Measurements from ENCODE around the gene HGF. TPM values are rescaled to one million over a fixed set of nuclear protein-coding genes. Genes with fewer than 3 reads are reported as not detected.

The HGF gene
- total and polyA plus RNA-seq, 7 donors, result 0.46 to 27.2 (median 4.6) TPM

DNA sequence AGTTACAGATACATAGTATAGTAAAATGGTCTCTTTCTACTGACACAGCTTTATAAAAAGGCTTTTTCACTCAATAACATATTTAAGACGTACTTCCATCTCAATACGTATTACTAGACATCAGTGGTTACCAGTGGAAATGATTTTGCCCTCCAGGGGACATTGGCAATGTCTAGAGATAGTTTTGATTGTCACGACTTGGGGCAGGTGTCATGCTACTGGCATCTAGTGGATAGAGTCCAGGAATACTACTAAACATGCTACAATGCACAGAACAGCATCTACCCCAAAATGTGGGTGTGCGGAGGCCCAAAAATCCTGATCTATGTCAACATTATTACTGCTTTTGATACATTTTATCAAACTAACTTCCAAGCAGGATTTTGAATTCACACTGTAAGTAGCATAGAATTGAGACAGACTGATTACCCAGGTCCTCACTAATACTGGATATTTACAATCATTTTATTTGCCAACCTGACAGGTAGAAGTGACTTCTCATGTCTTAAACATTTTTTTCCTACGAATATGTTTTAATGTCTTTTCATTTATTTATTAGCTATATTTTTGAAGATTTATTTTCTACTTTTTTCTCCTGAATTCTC, 53.8 kb downstream of the HGF start:
- Histone ChIP-seq H3K36me3 (no peaks in the 10 kb centered on the region), H3K4me1 (peaks cover 0 to 12% (median 4%) of the 10 kb centered on the region in 4 donors), H3K27me3 (no peaks in the 10 kb centered on the region), H3K4me3 (no peak overlapping the region), H3K9me3 (no peaks in the 10 kb centered on the region), H3K27ac (no peak overlapping the region)
- intact Hi-C loops (cut with DNase I), result no loop called here
- TF ChIP-seq, protein P1, sequence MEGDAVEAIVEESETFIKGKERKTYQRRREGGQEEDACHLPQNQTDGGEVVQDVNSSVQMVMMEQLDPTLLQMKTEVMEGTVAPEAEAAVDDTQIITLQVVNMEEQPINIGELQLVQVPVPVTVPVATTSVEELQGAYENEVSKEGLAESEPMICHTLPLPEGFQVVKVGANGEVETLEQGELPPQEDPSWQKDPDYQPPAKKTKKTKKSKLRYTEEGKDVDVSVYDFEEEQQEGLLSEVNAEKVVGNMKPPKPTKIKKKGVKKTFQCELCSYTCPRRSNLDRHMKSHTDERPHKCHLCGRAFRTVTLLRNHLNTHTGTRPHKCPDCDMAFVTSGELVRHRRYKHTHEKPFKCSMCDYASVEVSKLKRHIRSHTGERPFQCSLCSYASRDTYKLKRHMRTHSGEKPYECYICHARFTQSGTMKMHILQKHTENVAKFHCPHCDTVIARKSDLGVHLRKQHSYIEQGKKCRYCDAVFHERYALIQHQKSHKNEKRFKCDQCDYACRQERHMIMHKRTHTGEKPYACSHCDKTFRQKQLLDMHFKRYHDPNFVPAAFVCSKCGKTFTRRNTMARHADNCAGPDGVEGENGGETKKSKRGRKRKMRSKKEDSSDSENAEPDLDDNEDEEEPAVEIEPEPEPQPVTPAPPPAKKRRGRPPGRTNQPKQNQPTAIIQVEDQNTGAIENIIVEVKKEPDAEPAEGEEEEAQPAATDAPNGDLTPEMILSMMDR (IDR thresholded peaks at IDR 0.05), result no peak
- TF ChIP-seq POLR2A (IDR thresholded peaks at IDR 0.05) (no peak), POLR2AphosphoS5 (IDR thresholded peaks at IDR 0.05) (no peak), EP300 (IDR thresholded peaks at IDR 0.05) (no peak)
- WGBS, 2 donors, result 61 to 82% methylated on average over 5 of the region's 5 CpGs
- no peak for DNase-seq

DNA sequence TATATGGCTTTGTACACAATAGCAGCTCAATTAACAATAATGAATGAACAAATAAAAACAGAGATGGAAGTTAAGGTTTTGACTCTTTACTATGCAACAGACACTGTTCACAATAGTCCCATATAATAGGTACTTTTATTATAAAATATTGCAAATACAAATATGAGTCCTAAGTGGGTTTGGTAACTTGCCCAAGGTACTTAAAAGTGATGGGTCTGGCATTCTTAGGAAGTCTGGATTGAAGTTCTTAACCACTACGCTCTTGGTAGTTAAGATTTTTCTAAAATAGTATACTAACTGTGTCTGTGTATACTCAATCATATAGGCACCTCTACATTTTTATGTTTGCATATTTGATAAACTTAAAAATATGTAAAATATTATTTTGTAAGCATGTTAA, 55.5 kb downstream of the HGF start:
- peaks cover 0 to 12% (median 4%) of the 10 kb centered on the region in 4 donors for H3K4me1 ChIP-seq
- intact Hi-C loops (cut with DNase I), result no loop called here
- no peak for TF ChIP-seq EP300 (IDR thresholded peaks at IDR 0.05)
- TF ChIP-seq, protein P1 (IDR thresholded peaks at IDR 0.05), result no peak
- TF ChIP-seq POLR2AphosphoS5 (IDR thresholded peaks at IDR 0.05), result no peak
- TF ChIP-seq POLR2A (IDR thresholded peaks at IDR 0.05), result no peak
- H3K9me3 ChIP-seq, result no peaks in the 10 kb centered on the region
- DNase-seq, result no peak
- no peaks in the 10 kb centered on the region for H3K36me3 ChIP-seq
- no peak overlapping the region for H3K27ac ChIP-seq
- WGBS, 2 donors, result 75 to 84% methylated on average over 1 of the region's 1 CpG
- no peaks in the 10 kb centered on the region for H3K27me3 ChIP-seq
- no peak overlapping the region for H3K4me3 ChIP-seq

DNA sequence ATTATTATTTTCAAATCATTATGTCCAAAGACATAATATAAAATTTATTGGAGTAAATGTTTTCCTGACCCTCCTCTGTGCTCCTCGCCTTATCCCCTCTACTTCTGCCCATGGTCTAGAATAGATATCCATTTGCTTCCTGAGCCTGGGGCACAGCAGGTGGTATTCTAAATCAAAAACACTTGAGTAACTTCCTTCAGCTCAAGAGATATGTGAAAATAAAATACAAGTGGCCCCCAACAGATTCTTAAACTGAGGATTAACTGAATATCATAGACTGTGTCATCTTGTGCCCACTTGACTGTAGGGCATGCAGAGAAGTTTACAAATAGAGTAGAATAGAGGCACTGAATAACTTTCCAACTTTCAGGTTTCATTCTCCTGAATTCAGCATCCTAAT, 59.1 kb downstream of the HGF start:
- no peak overlapping the region for H3K27ac ChIP-seq
- H3K9me3 ChIP-seq, result no peaks in the 10 kb centered on the region
- intact Hi-C loops (cut with DNase I), result no loop called here
- peaks cover 0 to 12% (median 4%) of the 10 kb centered on the region in 4 donors for H3K4me1 ChIP-seq
- H3K36me3 ChIP-seq, result no peaks in the 10 kb centered on the region
- no peak overlapping the region for H3K4me3 ChIP-seq
- TF ChIP-seq POLR2A (IDR thresholded peaks at IDR 0.05), result no peak
- TF ChIP-seq POLR2AphosphoS5 (IDR thresholded peaks at IDR 0.05), result no peak
- TF ChIP-seq EP300 (IDR thresholded peaks at IDR 0.05), result no peak
- TF ChIP-seq, protein P1 (IDR thresholded peaks at IDR 0.05), result no peak
- DNase-seq, result no peak
- no peaks in the 10 kb centered on the region for H3K27me3 ChIP-seq
- WGBS, 2 donors, result 88 to 90% methylated on average over 1 of the region's 1 CpG

DNA sequence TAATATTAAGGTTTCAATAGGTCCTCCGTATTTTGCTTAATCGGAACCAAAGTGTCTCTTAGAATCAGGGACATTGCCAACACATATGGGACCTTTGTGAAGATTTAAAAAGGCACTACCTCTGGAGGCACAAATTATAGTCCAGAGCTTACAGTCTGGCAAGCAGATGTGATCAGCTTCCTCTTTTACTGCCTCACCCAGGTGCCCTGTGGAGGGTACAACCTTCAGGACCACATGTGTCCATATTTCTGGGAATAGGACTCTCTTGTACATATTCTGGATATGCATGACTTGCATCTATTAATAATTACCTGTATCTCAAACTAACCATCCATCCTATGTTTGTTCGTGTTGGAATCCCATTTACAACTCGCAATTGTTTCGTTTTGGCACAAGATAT, 60.0 kb downstream of the HGF start:
- H3K4me1 ChIP-seq, result peaks cover 0 to 11% (median 3%) of the 10 kb centered on the region in 4 donors
- WGBS, 2 donors, result 86 to 92% methylated on average over 5 of the region's 5 CpGs
- no peaks in the 10 kb centered on the region for H3K36me3 ChIP-seq
- no peak overlapping the region for H3K4me3 ChIP-seq
- intact Hi-C loops (cut with DNase I), result no loop called here
- TF ChIP-seq POLR2AphosphoS5 (IDR thresholded peaks at IDR 0.05) (no peak), POLR2A (IDR thresholded peaks at IDR 0.05) (no peak), EP300 (IDR thresholded peaks at IDR 0.05) (no peak)
- TF ChIP-seq, protein P1 (IDR thresholded peaks at IDR 0.05), result no peak
- no peak overlapping the region for H3K27ac ChIP-seq
- H3K27me3 ChIP-seq, result no peaks in the 10 kb centered on the region
- no peaks in the 10 kb centered on the region for H3K9me3 ChIP-seq
- no peak for DNase-seq

DNA sequence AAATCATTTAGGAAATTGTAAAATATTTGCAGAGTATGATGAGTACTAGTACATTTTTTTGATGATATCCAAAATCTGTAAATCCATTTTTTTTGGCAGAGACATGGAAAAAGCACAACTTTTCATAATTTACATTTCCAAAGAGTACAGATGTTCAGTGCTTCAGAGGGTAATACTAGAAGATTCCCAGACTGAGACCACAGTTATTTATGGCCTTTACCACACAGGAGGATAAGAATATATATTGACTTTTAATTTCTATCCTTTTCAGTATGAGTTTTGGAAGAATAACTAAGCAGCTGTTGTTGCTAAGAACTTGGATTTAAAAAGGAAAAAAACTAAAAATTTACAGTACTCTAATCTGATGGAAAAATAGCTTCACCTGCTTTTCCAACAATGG, 61.9 kb downstream of the HGF start:
- no peak for DNase-seq
- TF ChIP-seq POLR2AphosphoS5 (IDR thresholded peaks at IDR 0.05) (no peak), EP300 (IDR thresholded peaks at IDR 0.05) (no peak)
- peaks cover 0 to 5% (median 0%) of the 10 kb centered on the region in 4 donors for H3K4me1 ChIP-seq
- H3K27ac ChIP-seq, result no peak overlapping the region
- H3K27me3 ChIP-seq, result no peaks in the 10 kb centered on the region
- no peaks in the 10 kb centered on the region for H3K9me3 ChIP-seq
- H3K4me3 ChIP-seq, result no peak overlapping the region
- intact Hi-C loops (cut with DNase I), result no loop called here
- H3K36me3 ChIP-seq, result no peaks in the 10 kb centered on the region

Data from sigmoid colon (tissue), 7 donors.